GM12878 (cell line): ENCODE data around the gene MRPL50. TPM values are rescaled to one million over a fixed set of nuclear protein-coding genes. Genes with fewer than 3 reads are reported as not detected.

ENCODE experiments used
- ATAC-seq: fragments of 200-7000 bp; cut with Tn5 transposase; 3 replicates; pipeline ENCODE4 v1.9.1; 2020; ENCODE audit warnings: mild to moderate bottlenecking, moderate library complexity
- BruUV-seq: library from RNA; stranded (reverse); fragments of 400-500 nt; replicated peaks from 2 replicates; lab custom pipeline; 2021; lab: Mats Ljungman, UMichigan
- CTCF ChIA-PET: fragments of 300-600 bp; sonication (Branson Sonifier 250); formaldehyde crosslinking; extraction: SDS; loops from one replicate; lab custom pipeline; 2021; ENCODE audit warnings: inconsistent platforms; lab: Yijun Ruan, JAX
- POLR2A ChIA-PET: fragments of 350-600 bp; formaldehyde crosslinking; extraction: SDS; loops from one replicate; lab custom pipeline; 2021; ENCODE audit warnings: inconsistent platforms; lab: Charles Lee
- RAD21 ChIA-PET: fragments of 300-600 bp; sonication (Branson Sonifier 250); formaldehyde crosslinking; loops from one replicate; lab custom pipeline; 2023; ENCODE audit warnings: antibody characterized with exemption; ENCODE audit not compliant: unreplicated experiment; lab: Charles Lee
- SMC1A ChIA-PET: fragments of 300-600 bp; sonication (Branson Sonifier 250); formaldehyde crosslinking; loops from one replicate; lab custom pipeline; 2023; ENCODE audit not compliant: unreplicated experiment, uncharacterized antibody; lab: Charles Lee
- DNase-seq: peaks from one replicate; pipeline ENCODE4 v3.0.0-alpha.2; 2011; ENCODE audit warnings: low read depth, low spot score
- FAIRE-seq: peaks from 3 replicates; lab custom pipeline; 2011; peaks lifted over from hg19 to GRCh38; lab: Jason Lieb, UNC
- H2AFZ ChIP-seq: 2 replicates; pipeline ENCODE4 v1.6.0; 2011; ENCODE audit warnings: low read depth, low read length, control low read depth; ENCODE audit not compliant: control insufficient read depth
- H3K27ac ChIP-seq: 2 replicates; pipeline ENCODE4 v1.5.1; 2011; ENCODE audit warnings: control low read depth; ENCODE audit not compliant: control insufficient read depth, insufficient read depth
- H3K27me3 ChIP-seq, 2 experiments: replicated peaks in 1 of 2; 2 replicates each; pipeline versions ENCODE4 v1.6.0 to v1.6.1; 2011; ENCODE audit warnings: low read length in 1 of 2; ENCODE audit not compliant: control insufficient read depth in 2 of 2, insufficient read depth in 2 of 2
- H3K36me3 ChIP-seq, 2 experiments: 2 replicates each; pipeline ENCODE4 v1.5.1; 2011; ENCODE audit warnings: low read length in 1 of 2; ENCODE audit not compliant: control insufficient read depth in 2 of 2, insufficient read depth in 2 of 2
- H3K4me1 ChIP-seq: 2 replicates; pipeline ENCODE4 v1.6.1; 2011; ENCODE audit warnings: mild to moderate bottlenecking, low read length, moderate library complexity, mixed read lengths; ENCODE audit not compliant: control insufficient read depth, insufficient read depth
- H3K4me2 ChIP-seq: 2 replicates; pipeline ENCODE4 v1.6.0; 2011; ENCODE audit warnings: control low read depth; ENCODE audit not compliant: control insufficient read depth, insufficient read depth
- H3K4me3 ChIP-seq: fragments of 200-600 bp; sonication (generic); 2 replicates; pipeline ENCODE4 v1.5.1; 2016
- H3K79me2 ChIP-seq: 2 replicates; pipeline ENCODE4 v1.6.0; 2011; ENCODE audit warnings: low read length; ENCODE audit not compliant: control insufficient read depth, insufficient read depth
- H3K9ac ChIP-seq: 2 replicates; pipeline ENCODE4 v1.8.0; 2011; ENCODE audit warnings: low read length, control low read depth, mixed read lengths; ENCODE audit not compliant: control insufficient read depth, insufficient read depth
- H3K9me3 ChIP-seq: replicated peaks from 3 replicates; pipeline ENCODE4 v1.5.1; 2011; ENCODE audit warnings: mild to moderate bottlenecking, low read length; ENCODE audit not compliant: control insufficient read depth, insufficient read depth
- H4K20me1 ChIP-seq: 2 replicates; pipeline ENCODE4 v1.6.0; 2011; ENCODE audit not compliant: control insufficient read depth, insufficient read depth
- CBFB ChIP-seq: IDR thresholded peaks from 2 replicates; pipeline ENCODE4 v1.6.1; 2016; ENCODE audit warnings: antibody characterized with exemption, low read depth
- E4F1 ChIP-seq: fragments of 450-650 bp; IDR thresholded peaks from 2 replicates; pipeline ENCODE4 v1.6.1; 2018; ENCODE audit warnings: borderline replicate concordance, mild to moderate bottlenecking; ENCODE audit not compliant: partially characterized antibody
- EED ChIP-seq: sonication (generic); IDR thresholded peaks from 2 replicates; pipeline ENCODE4 v1.6.1; 2016; ENCODE audit warnings: antibody characterized with exemption, low read depth
- EP300 ChIP-seq, 2 experiments: fragments of 150-350 bp in 1 of 2; IDR thresholded peaks; 2 replicates each; pipeline ENCODE4 v1.6.1; 2011 to 2012; ENCODE audit warnings: low read depth in 2 of 2, low read length in 2 of 2, borderline replicate concordance in 1 of 2, improper control_type of control experiment in 1 of 2, inconsistent platforms in 1 of 2; ENCODE audit not compliant: control insufficient read depth in 1 of 2
- FOXM1 ChIP-seq: IDR thresholded peaks from 2 replicates; pipeline ENCODE4 v1.6.1; 2012; ENCODE audit warnings: low read depth, mild to moderate bottlenecking, inconsistent platforms, low read length, moderate library complexity
- IRF4 ChIP-seq: IDR thresholded peaks from 2 replicates; pipeline ENCODE4 v1.6.1; 2011; ENCODE audit warnings: low read depth, low read length
- KDM1A ChIP-seq: fragments of 200-600 bp; sonication (generic); IDR thresholded peaks from 2 replicates; pipeline ENCODE4 v1.6.1; 2016; ENCODE audit warnings: borderline replicate concordance
- KLF5 ChIP-seq: fragments of 450-650 bp; IDR thresholded peaks from 2 replicates; pipeline ENCODE4 v1.6.1; 2014; ENCODE audit warnings: mild to moderate bottlenecking; ENCODE audit not compliant: partially characterized antibody
- NFIC ChIP-seq: IDR thresholded peaks from 2 replicates; pipeline ENCODE4 v1.6.1; 2012; ENCODE audit warnings: low read depth, mild to moderate bottlenecking, inconsistent platforms, low read length, moderate library complexity
- PAX5 ChIP-seq: IDR thresholded peaks from 2 replicates; pipeline ENCODE4 v1.6.1; 2011; ENCODE audit warnings: low read depth, low read length, borderline replicate concordance
- PBX3 ChIP-seq: IDR thresholded peaks from 2 replicates; pipeline ENCODE4 v1.6.1; 2011; ENCODE audit warnings: mild to moderate bottlenecking, low read depth, low read length, moderate library complexity; ENCODE audit not compliant: insufficient replicate concordance
- RBBP5 ChIP-seq: fragments of 200-600 bp; sonication (generic); conservative IDR thresholded peaks from 2 replicates; pipeline ENCODE4 v1.6.1; 2016
- SREBF1 ChIP-seq: IDR thresholded peaks from 2 replicates; pipeline ENCODE4 v1.6.1; 2012; ENCODE audit warnings: mild to moderate bottlenecking, low read length
- TARDBP ChIP-seq: IDR thresholded peaks from 2 replicates; pipeline ENCODE4 v1.6.1; 2016; ENCODE audit warnings: borderline replicate concordance
- TCF12 ChIP-seq: IDR thresholded peaks from 2 replicates; pipeline ENCODE4 v1.6.1; 2011; ENCODE audit warnings: low read depth, mild to moderate bottlenecking, low read length
- ZNF217 ChIP-seq: fragments of 450-650 bp; IDR thresholded peaks from 2 replicates; pipeline ENCODE4 v1.6.1; 2017; ENCODE audit warnings: antibody characterized with exemption, mild to moderate bottlenecking
- ZNF384 ChIP-seq: IDR thresholded peaks from 2 replicates; pipeline ENCODE4 v1.6.1; 2012; ENCODE audit warnings: low read depth, mild to moderate bottlenecking, low read length, improper control_type of control experiment, borderline replicate concordance
- in situ Hi-C: fragments of 300-500 bp; cut with MboI; formaldehyde crosslinking; loops from 9 replicates; pipeline ENCODE4 v1.14.3; 2018; ENCODE audit warnings: mixed read lengths
- intact Hi-C: fragments of 100-400 bp; cut with micrococcal nuclease; formaldehyde crosslinking; loops from one replicate; pipeline ENCODE4 v1.14.2; 2022; ENCODE audit not compliant: unreplicated experiment
- polyA plus RNA-seq, 11 experiments: library from polyadenylated mRNA; depleted of rRNA in 4 of 11; unstranded in 6 of 11; stranded (reverse) in 5 of 11; fragments of >200 nt; fragmentation: Nextera tagmentation in 4 of 11; fragmentation: Illumina TruSeq in 1 of 11; extraction: Ambion mirVana in 4 of 11; extraction: Trizol in 1 of 11; gene quantifications; 1 replicate in 1 of 11; 2 replicates in 10 of 11; pipeline versions ENCODE4 v1.2.1 to v1.2.3, GENCODE V29; 2011 to 2016; ENCODE audit warnings: inconsistent platforms in 2 of 11, missing spikeins in 2 of 11, low read depth in 1 of 11
- total RNA-seq, 4 experiments: library from RNA; depleted of rRNA in 3 of 4; stranded (reverse); fragments of >200 nt in 3 of 4; fragmentation: Illumina TruSeq in 1 of 4; extraction: Trizol in 1 of 4; gene quantifications; 2 replicates each; pipeline versions ENCODE4 v1.2.1 to v1.2.3, GENCODE V29; 2013 to 2021
- TF ChIP-seq, protein P1 (sequence below): IDR thresholded peaks from 2 replicates; pipeline ENCODE4 v1.6.1; 2011; ENCODE audit warnings: low read depth, low read length, improper control_type of control experiment, borderline replicate concordance
- TF ChIP-seq, protein P2 (sequence below): fragments of 450-650 bp; conservative IDR thresholded peaks from 2 replicates; pipeline ENCODE4 v1.6.1; 2017; ENCODE audit warnings: mild to moderate bottlenecking, moderate library complexity

Gene MRPL50
- total and polyA plus RNA-seq, 10 of the 15 experiments (the other 5 are each of a cell fraction or from before 2014, with no cell fraction given) = 12.8 to 79.4 (median 27.9) TPM

DNA sequence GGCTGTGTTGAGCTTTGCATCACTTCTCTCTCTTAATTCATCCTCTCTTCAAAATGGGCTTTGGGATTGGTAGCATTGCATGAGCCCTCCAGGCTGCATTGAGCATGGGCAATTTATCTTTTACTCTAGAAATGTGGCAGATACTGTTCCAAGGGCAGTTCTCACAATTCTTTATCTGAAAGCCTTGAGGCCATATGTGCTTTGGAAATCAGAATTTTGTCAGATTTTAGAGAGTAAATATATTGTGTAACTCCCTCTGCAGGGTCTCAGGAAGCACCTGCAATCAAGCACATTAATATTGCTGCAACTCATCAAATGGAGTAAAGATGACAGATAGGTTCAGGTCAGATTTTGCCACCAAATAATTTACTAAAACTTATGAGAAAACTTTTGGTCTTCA is 19.6 kb upstream of the MRPL50 start:
- no peak for TF ChIP-seq RBBP5
- TF ChIP-seq, protein P1, sequence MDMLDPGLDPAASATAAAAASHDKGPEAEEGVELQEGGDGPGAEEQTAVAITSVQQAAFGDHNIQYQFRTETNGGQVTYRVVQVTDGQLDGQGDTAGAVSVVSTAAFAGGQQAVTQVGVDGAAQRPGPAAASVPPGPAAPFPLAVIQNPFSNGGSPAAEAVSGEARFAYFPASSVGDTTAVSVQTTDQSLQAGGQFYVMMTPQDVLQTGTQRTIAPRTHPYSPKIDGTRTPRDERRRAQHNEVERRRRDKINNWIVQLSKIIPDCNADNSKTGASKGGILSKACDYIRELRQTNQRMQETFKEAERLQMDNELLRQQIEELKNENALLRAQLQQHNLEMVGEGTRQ = no peak
- TF ChIP-seq KLF5 = no peak
- TF ChIP-seq ZNF384 = no peak
- TF ChIP-seq PBX3 = no peak
- TF ChIP-seq EED = no peak
- no peak for TF ChIP-seq KDM1A
- TF ChIP-seq TARDBP = no peak
- TF ChIP-seq, protein P2, sequence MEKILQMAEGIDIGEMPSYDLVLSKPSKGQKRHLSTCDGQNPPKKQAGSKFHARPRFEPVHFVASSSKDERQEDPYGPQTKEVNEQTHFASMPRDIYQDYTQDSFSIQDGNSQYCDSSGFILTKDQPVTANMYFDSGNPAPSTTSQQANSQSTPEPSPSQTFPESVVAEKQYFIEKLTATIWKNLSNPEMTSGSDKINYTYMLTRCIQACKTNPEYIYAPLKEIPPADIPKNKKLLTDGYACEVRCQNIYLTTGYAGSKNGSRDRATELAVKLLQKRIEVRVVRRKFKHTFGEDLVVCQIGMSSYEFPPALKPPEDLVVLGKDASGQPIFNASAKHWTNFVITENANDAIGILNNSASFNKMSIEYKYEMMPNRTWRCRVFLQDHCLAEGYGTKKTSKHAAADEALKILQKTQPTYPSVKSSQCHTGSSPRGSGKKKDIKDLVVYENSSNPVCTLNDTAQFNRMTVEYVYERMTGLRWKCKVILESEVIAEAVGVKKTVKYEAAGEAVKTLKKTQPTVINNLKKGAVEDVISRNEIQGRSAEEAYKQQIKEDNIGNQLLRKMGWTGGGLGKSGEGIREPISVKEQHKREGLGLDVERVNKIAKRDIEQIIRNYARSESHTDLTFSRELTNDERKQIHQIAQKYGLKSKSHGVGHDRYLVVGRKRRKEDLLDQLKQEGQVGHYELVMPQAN = no peak
- no peak for TF ChIP-seq IRF4
- no peak for TF ChIP-seq EP300 (IDR thresholded peaks at IDR 0.05; ENCODE audit: borderline replicate concordance in 1 of 2, control insufficient read depth in 1 of 2, low read depth in 2 of 2, low read length in 2 of 2)
- no peak for TF ChIP-seq E4F1
- no peak for TF ChIP-seq TCF12
- no peak for TF ChIP-seq ZNF217
- TF ChIP-seq CBFB = no peak
- TF ChIP-seq NFIC = no peak
- TF ChIP-seq SREBF1 = no peak
- no peak for TF ChIP-seq FOXM1
- no peak for TF ChIP-seq PAX5
- POLR2A ChIA-PET = no interaction called here
- no peaks in the 10 kb centered on the region for H3K36me3 ChIP-seq
- H4K20me1 ChIP-seq = no peaks in the 10 kb centered on the region
- H3K4me2 ChIP-seq = no peak overlapping the region
- no peaks in the 10 kb centered on the region for H3K27me3 ChIP-seq
- H3K9me3 ChIP-seq = no peaks in the 10 kb centered on the region
- no peak overlapping the region for H3K4me3 ChIP-seq
- FAIRE-seq (no peak), ATAC-seq (no peak), DNase-seq (no peak)
- CTCF ChIA-PET = interaction anchor here (1.0 kb wide), 1 partner anchor 17 kb away, joined by 4 read pairs; no protein-coding TSS in a partner anchor
- BruUV-seq = no TSS peak
- in situ Hi-C loops = no loop called here
- no peaks in the 10 kb centered on the region for H3K79me2 ChIP-seq
- H3K4me1 ChIP-seq = no peaks in the 10 kb centered on the region
- no peak overlapping the region for H3K27ac ChIP-seq
- intact Hi-C loops = no loop called here
- RAD21 ChIA-PET = no interaction called here
- SMC1A ChIA-PET = interaction anchor here (1.1 kb wide), 1 partner anchor 15 kb away, joined by 4 read pairs; no protein-coding TSS in a partner anchor
- no peak overlapping the region for H3K9ac ChIP-seq
- H2AFZ ChIP-seq = no peak overlapping the region
